Testis (tissue), 3 donors: ENCODE measurements around the gene N4BP2L1. TPM values are rescaled to one million over a fixed set of nuclear protein-coding genes. Genes with fewer than 3 reads are reported as not detected.

Experiments used
- DNase-seq: peaks from one replicate; pipeline ENCODE4 v3.0.0-alpha.2; 2019
- H3K27ac ChIP-seq, 2 donors: fragments of 200-600 bp; sonication (generic); one replicate each; pipeline ENCODE4 v1.5.1; 2019
- H3K27me3 ChIP-seq: fragments of 200-600 bp; sonication (generic); one replicate; pipeline ENCODE4 v1.5.1; 2019
- H3K36me3 ChIP-seq: fragments of 200-600 bp; sonication (generic); one replicate; pipeline ENCODE4 v1.5.1; 2017; ENCODE audit warnings: low read depth; ENCODE audit errors: missing control alignments
- H3K4me1 ChIP-seq: fragments of 200-600 bp; sonication (generic); one replicate; pipeline ENCODE4 v1.5.1; 2019
- H3K4me3 ChIP-seq, 2 donors: fragments of 200-600 bp; sonication (generic); one replicate each; pipeline ENCODE4 v1.5.1; 2017 to 2019
- H3K9me3 ChIP-seq: fragments of 200-600 bp; sonication (generic); one replicate; pipeline ENCODE4 v1.5.1; 2017
- CTCF ChIP-seq, 3 experiments: fragments of 450-650 bp in 2 of 3; fragments of 200-600 bp in 1 of 3; sonication (generic) in 1 of 3; IDR thresholded peaks; one replicate each; pipeline ENCODE4 v1.5.1; 2016 to 2019; ENCODE audit warnings: antibody characterized with exemption in 3 of 3, mild to moderate bottlenecking in 2 of 3, moderate library complexity in 1 of 3
- POLR2A ChIP-seq: fragments of 450-650 bp; IDR thresholded peaks from one replicate; pipeline ENCODE4 v1.6.1; 2017; ENCODE audit warnings: antibody characterized with exemption, mild to moderate bottlenecking, moderate library complexity
- WGBS, 2 donors: methylation state at CpG; one replicate each; pipeline ENCODE4 v1.1.5; 2018; 5-methylcytosine and 5-hydroxymethylcytosine counted together
- intact Hi-C: fragments of 100-400 bp; cut with DNase I; formaldehyde crosslinking; loops from one replicate; pipeline ENCODE4 v1.15.1; 2023; ENCODE audit warnings: low total_unique reads
- polyA plus RNA-seq: library from polyadenylated mRNA; stranded (reverse); fragments of 350-450 nt; fragmentation: Illumina TruSeq; extraction: RNeasy Lipid Tissue Mini Kit (QIAGEN cat#74804); gene quantifications from one replicate; pipeline ENCODE4 v1.2.3, GENCODE V29; 2014; ENCODE audit warnings: low read depth, low replicate concordance; ENCODE audit not compliant: insufficient read depth
- total RNA-seq, 2 donors: library from RNA; depleted of rRNA; stranded (reverse); fragments of >200 nt; gene quantifications; one replicate each; pipeline ENCODE4 v1.2.3, GENCODE V29; 2016

Gene N4BP2L1
- total and polyA plus RNA-seq, 3 donors from 2014 or later, result 8.3 to 13.6 (median 12.8) TPM

- TF ChIP-seq CTCF (IDR thresholded peaks at IDR 0.05) (no peak), POLR2A (no peak)
- no peaks in the 10 kb centered on the region for H3K9me3 ChIP-seq
- H3K27me3 ChIP-seq, result no peaks in the 10 kb centered on the region
- no peak overlapping the region for H3K27ac ChIP-seq
- H3K4me1 ChIP-seq, result no peaks in the 10 kb centered on the region
- H3K4me3 ChIP-seq, result no peak overlapping the region
- no peaks in the 10 kb centered on the region for H3K36me3 ChIP-seq
- DNase-seq, result no peak
- intact Hi-C loops, result no loop called here
Observed at GRCh38 chr13:32447894-32448623, 20.1 kb upstream of the N4BP2L1 start.

- no peak for DNase-seq
- Histone ChIP-seq H3K9me3 (no peaks in the 10 kb centered on the region), H3K36me3 (no peaks in the 10 kb centered on the region), H3K4me1 (no peaks in the 10 kb centered on the region), H3K27me3 (no peaks in the 10 kb centered on the region), H3K4me3 (no peak overlapping the region), H3K27ac (no peak overlapping the region)
- 80 to 93% methylated on average over 2 of the region's 2 CpGs for WGBS, 2 donors
- intact Hi-C loops, result no loop called here
- no peak for TF ChIP-seq CTCF (IDR thresholded peaks at IDR 0.05)
- no peak for TF ChIP-seq POLR2A
Observed at GRCh38 chr13:32446773-32447465, 19.0 kb upstream of the N4BP2L1 start.

GRCh38 chr13:32446220-32446619, 18.3 kb upstream of the N4BP2L1 start:
- Histone ChIP-seq H3K36me3 (no peaks in the 10 kb centered on the region), H3K4me3 (no peak overlapping the region), H3K4me1 (no peaks in the 10 kb centered on the region), H3K27me3 (no peaks in the 10 kb centered on the region), H3K27ac (no peak overlapping the region), H3K9me3 (no peaks in the 10 kb centered on the region)
- 88 to 93% methylated on average over 3 of the region's 3 CpGs for WGBS, 2 donors
- no peak for TF ChIP-seq CTCF (IDR thresholded peaks at IDR 0.05)
- TF ChIP-seq POLR2A, result no peak
- intact Hi-C loops, result no loop called here
- no peak for DNase-seq

- H3K9me3 ChIP-seq, result no peaks in the 10 kb centered on the region
- intact Hi-C loops, result no loop called here
- 95 to 100% methylated on average over 2 of the region's 2 CpGs for WGBS, 2 donors
Observed at GRCh38 chr13:32445461-32445860, 17.5 kb upstream of the N4BP2L1 start.

More at GRCh38 chr13:32445461-32445860, 17.5 kb upstream of the N4BP2L1 start:
- Histone ChIP-seq H3K36me3 (no peaks in the 10 kb centered on the region), H3K4me1 (no peaks in the 10 kb centered on the region), H3K27ac (no peak overlapping the region), H3K27me3 (no peaks in the 10 kb centered on the region), H3K4me3 (no peak overlapping the region)
- no peak for DNase-seq
- no peak for TF ChIP-seq CTCF (IDR thresholded peaks at IDR 0.05)
- no peak for TF ChIP-seq POLR2A
